CD4-positive, alpha-beta T cell treated with Interleukin-6 for 4 hours (primary cell): Measurements from ENCODE around the gene MACROH2A2.
A peak's percentile ranks its signal among the peaks of the same experiment; 100 is the strongest.
"Not testable (repeated sequence)": the region's sequence is repeated elsewhere in the genome, so short reads cannot be mapped to it uniquely, and the experiment has no call there.

Experiments
- DNase-seq: peaks from one replicate; pipeline ENCODE4 v3.0.0-alpha.2; 2020; ENCODE audit warnings: mixed read lengths

MACROH2A2 gene

GRCh38 chr10:70068925-70069324, 16.3 kb downstream of the MACROH2A2 start:
- no peak for DNase-seq

GRCh38 chr10:70069346-70069745, 16.7 kb downstream of the MACROH2A2 start:
- no peak for DNase-seq

GRCh38 chr10:70070834-70071233, 18.2 kb downstream of the MACROH2A2 start:
- no peak for DNase-seq

- no peak for DNase-seq
Observed at GRCh38 chr10:70074165-70074564, 21.5 kb downstream of the MACROH2A2 start.

- DNase-seq = no peak
Observed at GRCh38 chr10:70074971-70075370, 22.3 kb downstream of the MACROH2A2 start.

GRCh38 chr10:70078329-70078728, 25.7 kb downstream of the MACROH2A2 start:
- DNase-seq = no peak

GRCh38 chr10:70078937-70079336, 26.3 kb downstream of the MACROH2A2 start:
- DNase-seq = no peak

GRCh38 chr10:70080789-70081188, 28.1 kb downstream of the MACROH2A2 start:
- DNase-seq = not testable (repeated sequence)

GRCh38 chr10:70084189-70084588, 31.5 kb downstream of the MACROH2A2 start:
- DNase-seq = no peak

- DNase-seq = no peak
Observed at GRCh38 chr10:70085975-70086613, 33.4 kb downstream of the MACROH2A2 start.

- no peak for DNase-seq
Observed at GRCh38 chr10:70087616-70088307, 35.1 kb downstream of the MACROH2A2 start.

GRCh38 chr10:70088308-70088698, 35.7 kb downstream of the MACROH2A2 start:
- no peak for DNase-seq

GRCh38 chr10:70090013-70090412, 37.4 kb downstream of the MACROH2A2 start:
- no peak for DNase-seq

GRCh38 chr10:70090951-70091350, 38.3 kb downstream of the MACROH2A2 start:
- no peak for DNase-seq

- DNase-seq = no peak
Observed at GRCh38 chr10:70092389-70092718, 39.7 kb downstream of the MACROH2A2 start.

GRCh38 chr10:70093335-70093944, 40.8 kb downstream of the MACROH2A2 start:
- DNase-seq = peak; percentile 44

- DNase-seq = no peak
Observed at GRCh38 chr10:70094250-70094649, 41.6 kb downstream of the MACROH2A2 start.

- DNase-seq = no peak
Observed at GRCh38 chr10:70096016-70096704, 43.5 kb downstream of the MACROH2A2 start.

GRCh38 chr10:70096705-70097420, 44.2 kb downstream of the MACROH2A2 start:
- no peak for DNase-seq

- no peak for DNase-seq
Observed at GRCh38 chr10:70097459-70097858, 44.8 kb downstream of the MACROH2A2 start.

- no peak for DNase-seq
Observed at GRCh38 chr10:70098271-70098670, 45.6 kb downstream of the MACROH2A2 start.

- DNase-seq = not testable (repeated sequence)
Observed at GRCh38 chr10:70101068-70101562, 48.5 kb downstream of the MACROH2A2 start.

GRCh38 chr10:70101668-70102067, 49.0 kb downstream of the MACROH2A2 start:
- no peak for DNase-seq
